Measurements from ENCODE around the gene HOATZ.

GRCh38 chr11:111562692-111563389 is 48.3 kb downstream of the HOATZ start:
- no peak for TF ChIP-seq POLR2AphosphoS5 (IDR thresholded peaks at IDR 0.05; ENCODE audit: low read depth, low read length)
- TF ChIP-seq POLR2A (IDR thresholded peaks at IDR 0.05; ENCODE audit: borderline replicate concordance, extremely low read depth, insufficient read depth, insufficient read length) = no peak
- TF ChIP-seq REST (IDR thresholded peaks at IDR 0.05; ENCODE audit: low read depth) = no peak
- TF ChIP-seq EZH2 (IDR thresholded peaks at IDR 0.05) = no peak
- no peak for TF ChIP-seq EGR1 (IDR thresholded peaks at IDR 0.05; ENCODE audit: low read depth)
- TF ChIP-seq CTCF (IDR thresholded peaks at IDR 0.05 in 2 of 3, conservative IDR thresholded peaks at IDR 0.05 in 1 of 3; ENCODE audit: borderline replicate concordance in 1 of 3, insufficient read depth in 1 of 3, low read depth in 2 of 3, low read length in 2 of 3) = no peak
- no peak for TF ChIP-seq ATF3 (IDR thresholded peaks at IDR 0.05)
- no peak for TF ChIP-seq YY1 (IDR thresholded peaks at IDR 0.05; ENCODE audit: extremely low read depth, insufficient replicate concordance, low read depth, low read length)
- TF ChIP-seq ZBTB33 (IDR thresholded peaks at IDR 0.05; ENCODE audit: extremely low read depth, insufficient replicate concordance, low read length) = no peak
